GM21528 (cell line): ENCODE measurements around the gene ASB13.
"Not testable (repeated sequence)": the region's sequence is repeated elsewhere in the genome, so short reads cannot be mapped to it uniquely, and the experiment has no call there.

Experiments used
- ATAC-seq: cut with Tn5 transposase; IDR thresholded peaks from one replicate; pipeline ENCODE4 v1.9.1; 2021; ENCODE audit warnings: mild to moderate bottlenecking, moderate library complexity; ENCODE audit not compliant: unreplicated experiment, low FRiP score

ASB13 gene

DNA sequence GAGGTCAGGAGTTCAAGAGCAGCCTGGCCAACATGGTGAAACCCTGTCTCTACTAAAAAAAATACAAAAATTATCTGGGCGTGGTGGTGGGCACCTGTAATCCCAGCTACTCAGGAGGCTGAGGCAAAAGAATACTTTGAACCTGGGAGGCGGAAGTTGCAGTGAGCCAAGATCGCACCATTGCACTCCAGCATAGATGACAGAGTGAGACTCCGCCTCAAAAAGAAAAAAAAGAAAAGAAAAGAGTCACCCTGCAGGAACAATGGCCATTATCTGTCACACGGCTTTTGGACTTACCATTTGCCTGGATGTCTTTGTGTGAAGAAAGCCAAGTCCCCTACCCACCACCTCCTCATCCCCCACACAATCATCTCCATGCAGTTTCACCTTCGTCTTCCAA, 73.0 kb downstream of the ASB13 start:
- ATAC-seq, result not testable (repeated sequence)

DNA sequence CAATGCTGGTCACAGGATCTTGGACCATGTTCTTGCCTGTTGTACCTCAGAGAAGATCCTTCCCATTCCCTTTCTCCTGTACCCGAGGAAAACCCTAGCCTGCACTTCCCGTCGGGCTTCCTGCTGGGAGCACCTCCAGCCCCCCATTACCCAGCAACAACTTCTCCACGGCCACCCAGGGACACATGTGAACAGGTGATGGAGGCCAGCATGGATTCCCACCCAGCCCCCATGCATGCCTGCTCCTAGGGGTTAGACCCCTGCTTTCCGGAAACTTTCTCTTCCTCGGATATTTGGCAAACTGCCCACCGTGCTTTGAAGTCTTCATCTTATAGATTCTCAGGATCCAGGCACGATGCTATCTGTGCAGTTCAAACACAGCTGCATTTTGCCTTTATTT, 74.3 kb downstream of the ASB13 start:
- no peak for ATAC-seq

DNA sequence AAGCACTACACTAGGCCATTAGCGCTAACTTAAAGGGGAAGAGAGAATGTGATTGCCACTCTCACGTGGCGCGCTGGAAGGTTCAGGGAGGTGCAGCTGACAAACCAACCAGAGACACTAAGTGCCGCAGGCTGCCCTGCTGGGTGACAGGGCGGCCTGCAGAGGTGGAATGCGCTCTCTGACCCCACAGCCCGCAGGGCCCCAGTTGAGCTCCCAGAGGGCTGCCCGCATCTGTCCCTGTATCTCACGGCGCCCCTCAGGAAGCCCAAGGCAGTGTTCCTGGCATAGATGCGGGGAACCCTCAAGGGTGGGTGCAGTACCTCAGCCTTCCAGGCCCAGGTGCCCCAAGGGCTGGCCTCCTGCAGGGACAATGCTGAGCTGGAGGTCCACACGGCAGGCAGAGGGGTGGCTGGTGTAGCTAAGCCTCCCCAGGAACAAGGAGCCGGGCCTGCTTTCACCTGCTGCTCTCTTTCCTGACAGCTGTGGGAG, 75.0 kb downstream of the ASB13 start:
- ATAC-seq, result no peak

DNA sequence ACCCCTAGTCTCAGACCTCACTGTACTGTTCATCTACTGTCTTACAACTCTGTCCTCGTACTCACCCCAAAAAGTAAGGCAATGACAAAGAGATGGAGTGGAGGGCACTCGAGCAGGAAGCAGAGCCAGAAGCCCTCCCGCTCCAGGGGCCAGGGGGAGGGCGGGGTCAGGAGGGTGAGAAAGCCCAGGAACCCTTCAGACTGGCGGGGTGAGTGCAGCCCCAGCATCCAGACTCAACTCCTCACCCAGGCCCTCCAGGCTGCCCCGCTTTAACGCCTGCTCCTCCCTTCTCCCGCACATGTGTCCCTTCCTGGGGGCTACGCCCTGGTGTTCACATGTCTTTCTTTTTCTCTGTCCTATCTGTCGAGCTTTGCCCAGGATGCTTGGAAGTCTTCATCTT, 75.6 kb downstream of the ASB13 start:
- ATAC-seq, result no peak

DNA sequence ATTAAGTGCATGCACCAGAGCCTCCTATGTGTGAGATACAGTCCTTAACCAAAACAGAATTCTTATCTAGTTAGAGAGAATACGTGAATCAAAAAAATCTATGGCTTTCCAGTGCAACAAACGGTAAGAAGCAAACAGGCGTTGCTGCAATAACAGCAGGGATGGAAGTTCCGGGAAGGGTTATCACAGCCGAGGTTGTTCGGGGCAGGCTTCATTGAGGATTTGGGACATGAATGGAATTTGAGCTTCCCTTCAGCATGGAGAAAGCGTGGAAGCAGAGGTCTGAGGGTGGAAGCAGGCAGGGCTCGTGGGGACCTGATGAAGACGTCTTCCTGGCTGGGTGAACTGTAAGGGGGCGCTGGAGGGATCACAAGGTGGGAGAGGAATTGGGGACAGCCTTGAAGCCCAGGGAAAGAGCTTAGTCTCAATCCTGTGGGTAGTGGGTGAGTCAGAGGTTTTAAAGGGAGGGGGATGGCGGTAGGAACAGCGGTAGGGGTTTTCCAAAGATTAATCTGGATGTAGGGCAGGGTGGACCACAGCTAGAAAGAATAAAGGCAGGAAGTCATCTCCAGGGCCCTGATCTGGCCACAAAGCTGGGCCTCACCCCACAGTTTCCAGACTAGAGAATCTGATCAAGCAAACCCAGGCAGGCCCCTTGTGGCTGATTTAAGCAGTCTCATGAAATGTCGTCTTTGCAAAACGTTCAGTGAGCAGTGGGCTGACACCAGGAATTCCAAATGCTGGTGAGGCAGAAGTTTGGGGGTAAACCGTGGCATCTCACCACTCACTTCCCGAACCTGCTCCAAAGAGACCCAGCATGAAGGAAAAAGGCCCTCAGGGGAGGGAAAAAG, 76.5 kb downstream of the ASB13 start:
- no peak for ATAC-seq

DNA sequence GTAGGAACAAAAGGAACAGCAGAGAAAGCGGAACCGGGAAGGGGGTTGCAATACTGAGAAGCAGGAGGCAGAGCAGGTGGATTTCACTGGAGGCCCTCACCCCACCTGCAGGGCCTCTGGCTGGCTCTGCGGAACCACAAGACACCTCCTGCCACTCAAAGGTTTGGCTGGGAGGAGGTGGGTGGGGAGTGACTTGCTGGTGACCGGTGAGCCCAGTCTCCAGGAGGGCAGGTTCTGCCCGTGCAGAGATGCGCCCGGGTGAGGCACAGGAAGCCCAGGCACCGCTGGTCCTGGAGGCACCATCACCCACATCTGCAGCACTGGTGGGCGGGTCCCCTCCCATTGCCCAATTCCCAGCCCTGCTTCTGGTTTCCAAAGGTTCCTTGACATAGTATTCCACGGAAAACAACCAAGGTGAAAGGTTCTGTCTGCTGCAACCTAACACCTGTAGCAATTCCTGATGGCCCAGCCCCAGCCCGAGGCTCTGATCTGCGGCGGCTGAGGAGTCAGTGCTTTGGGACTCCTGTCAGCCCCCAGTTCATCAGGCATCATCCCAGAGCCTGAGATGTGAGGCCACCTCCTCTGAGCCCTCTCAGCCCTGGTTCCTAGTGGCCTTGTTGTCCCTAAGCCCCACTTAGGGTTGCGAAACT, 77.3 kb downstream of the ASB13 start:
- ATAC-seq, result no peak
